Uterus (tissue), 2 donors: ENCODE measurements around the gene RXRG.

Experiments
- POLR2A ChIP-seq, 2 donors: fragments of 450-650 bp; IDR thresholded peaks; one replicate each; pipeline ENCODE4 v1.6.1; 2016; ENCODE audit warnings: antibody characterized with exemption in 2 of 2, mild to moderate bottlenecking in 1 of 2, moderate library complexity in 1 of 2
- TF ChIP-seq, protein P1 (sequence below), 4 experiments: fragments of 200-600 bp in 2 of 4; fragments of 450-650 bp in 2 of 4; sonication (generic) in 2 of 4; IDR thresholded peaks; one replicate each; pipeline ENCODE4 v1.5.1; 2016 to 2019; ENCODE audit warnings: antibody characterized with exemption in 4 of 4, mild to moderate bottlenecking in 2 of 4, moderate library complexity in 1 of 4

- TF ChIP-seq, protein P1, sequence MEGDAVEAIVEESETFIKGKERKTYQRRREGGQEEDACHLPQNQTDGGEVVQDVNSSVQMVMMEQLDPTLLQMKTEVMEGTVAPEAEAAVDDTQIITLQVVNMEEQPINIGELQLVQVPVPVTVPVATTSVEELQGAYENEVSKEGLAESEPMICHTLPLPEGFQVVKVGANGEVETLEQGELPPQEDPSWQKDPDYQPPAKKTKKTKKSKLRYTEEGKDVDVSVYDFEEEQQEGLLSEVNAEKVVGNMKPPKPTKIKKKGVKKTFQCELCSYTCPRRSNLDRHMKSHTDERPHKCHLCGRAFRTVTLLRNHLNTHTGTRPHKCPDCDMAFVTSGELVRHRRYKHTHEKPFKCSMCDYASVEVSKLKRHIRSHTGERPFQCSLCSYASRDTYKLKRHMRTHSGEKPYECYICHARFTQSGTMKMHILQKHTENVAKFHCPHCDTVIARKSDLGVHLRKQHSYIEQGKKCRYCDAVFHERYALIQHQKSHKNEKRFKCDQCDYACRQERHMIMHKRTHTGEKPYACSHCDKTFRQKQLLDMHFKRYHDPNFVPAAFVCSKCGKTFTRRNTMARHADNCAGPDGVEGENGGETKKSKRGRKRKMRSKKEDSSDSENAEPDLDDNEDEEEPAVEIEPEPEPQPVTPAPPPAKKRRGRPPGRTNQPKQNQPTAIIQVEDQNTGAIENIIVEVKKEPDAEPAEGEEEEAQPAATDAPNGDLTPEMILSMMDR (IDR thresholded peaks at IDR 0.05) = no peak
- TF ChIP-seq POLR2A (IDR thresholded peaks at IDR 0.05) = no peak
Measured at GRCh38 chr1:165434281-165434680, 10.6 kb downstream of the RXRG start.
